KG1 (cell line): Measurements from ENCODE around the gene TTLL1.
"Not testable (repeated sequence)": the region's sequence is repeated elsewhere in the genome, so short reads cannot be mapped to it uniquely, and the experiment has no call there.

Source experiments
- DNase-seq: peaks from one replicate; lab custom pipeline; 2025; lab: John Stamatoyannopoulos, UW

Gene TTLL1

GRCh38 chr22:43110444-43110926 lies 21.3 kb upstream of the TTLL1 start, which contains the start of gene BIK:
Gene BIK, plus strand, starts transcription at chr22:43110750. Its CDS starts 13,273 bp downstream, at chr22:43124023.
- DNase-seq: no peak

- DNase-seq: no peak
Observed at GRCh38 chr22:43109921-43110443, 20.8 kb upstream of the TTLL1 start.

- no peak for DNase-seq
Observed at GRCh38 chr22:43109511-43109910, 20.3 kb upstream of the TTLL1 start.

- no peak for DNase-seq
Observed at GRCh38 chr22:43106302-43106701, 17.1 kb upstream of the TTLL1 start.

GRCh38 chr22:43104950-43105349 lies 15.8 kb upstream of the TTLL1 start:
- DNase-seq: not testable (repeated sequence)

GRCh38 chr22:43104056-43104625 lies 14.9 kb upstream of the TTLL1 start:
- not testable (repeated sequence) for DNase-seq

- no peak for DNase-seq
Observed at GRCh38 chr22:43101306-43101705, 12.1 kb upstream of the TTLL1 start.

- no peak for DNase-seq
Observed at GRCh38 chr22:43100225-43100624, 11.0 kb upstream of the TTLL1 start.

GRCh38 chr22:43099095-43099494 lies 9.9 kb upstream of the TTLL1 start:
- no peak for DNase-seq

GRCh38 chr22:43098356-43098755 lies 9.2 kb upstream of the TTLL1 start:
- no peak for DNase-seq

- DNase-seq: no peak
Observed at GRCh38 chr22:43096420-43096819, 7.2 kb upstream of the TTLL1 start.

GRCh38 chr22:43094551-43094950 lies 5.4 kb upstream of the TTLL1 start:
- no peak for DNase-seq

- no peak for DNase-seq
Observed at GRCh38 chr22:43094085-43094484, 4.9 kb upstream of the TTLL1 start.

GRCh38 chr22:43092085-43092484 lies 2.9 kb upstream of the TTLL1 start:
- DNase-seq: peak; percentile 23

GRCh38 chr22:43090130-43090789 lies 1.1 kb upstream of the TTLL1 start:
- peak; percentile 64 for DNase-seq

- no peak for DNase-seq
Observed at GRCh38 chr22:43088627-43088983, 586 bp downstream of the TTLL1 start.

- no peak for DNase-seq
Observed at GRCh38 chr22:43085658-43086606, 3.3 kb downstream of the TTLL1 start.

- DNase-seq: no peak
Observed at GRCh38 chr22:43081968-43082367, 7.2 kb downstream of the TTLL1 start.

- DNase-seq: no peak
Observed at GRCh38 chr22:43080616-43081015, 8.6 kb downstream of the TTLL1 start.

GRCh38 chr22:43079742-43080141 lies 9.4 kb downstream of the TTLL1 start:
- no peak for DNase-seq

GRCh38 chr22:43078522-43078921 lies 10.7 kb downstream of the TTLL1 start:
- no peak for DNase-seq

- DNase-seq: no peak
Observed at GRCh38 chr22:43077121-43077877, 11.9 kb downstream of the TTLL1 start.
